Psoas muscle (tissue), 8 donors: ENCODE data around the gene TRAF2. TPM values are rescaled to one million over a fixed set of nuclear protein-coding genes. Genes with fewer than 3 reads are reported as not detected.
"Not testable (repeated sequence)": the region's sequence is repeated elsewhere in the genome, so short reads cannot be mapped to it uniquely, and the experiment has no call there.

Experiments
- ATAC-seq, 4 donors: fragments of 200-7000 bp; cut with Tn5 transposase; one replicate each; pipeline ENCODE4 v1.9.1; 2020; ENCODE audit warnings: moderate library complexity in 3 of 4, mild to moderate bottlenecking in 2 of 4
- DNase-seq, 2 donors: peaks; one replicate each; pipeline ENCODE4 v3.0.0-alpha.2; 2020
- H3K27ac ChIP-seq: fragments of 200-600 bp; one replicate; pipeline ENCODE4 v1.8.0; 2022
- H3K27me3 ChIP-seq, 3 donors: fragments of 200-600 bp in 1 of 3; one replicate each; pipeline versions ENCODE4 v1.6.1 to v1.8.0; 2013 to 2022; ENCODE audit warnings: low read length in 2 of 3, mild to moderate bottlenecking in 2 of 3, moderate library complexity in 1 of 3; ENCODE audit not compliant: insufficient read depth in 3 of 3
- H3K36me3 ChIP-seq, 2 donors: fragments of 200-600 bp in 1 of 2; one replicate each; pipeline versions ENCODE4 v1.6.1 to v1.8.0; 2013 to 2022; ENCODE audit warnings: low read depth in 1 of 2, mild to moderate bottlenecking in 1 of 2, moderate library complexity in 1 of 2; ENCODE audit not compliant: insufficient read depth in 1 of 2
- H3K4me1 ChIP-seq: fragments of 200-600 bp; one replicate; pipeline ENCODE4 v1.8.0; 2022
- H3K4me3 ChIP-seq: fragments of 200-600 bp; one replicate; pipeline ENCODE4 v1.8.0; 2022; ENCODE audit warnings: mild to moderate bottlenecking
- H3K9me3 ChIP-seq: fragments of 200-600 bp; one replicate; pipeline ENCODE4 v1.8.0; 2022
- WGBS, 3 donors: extraction: QIAGEN DNeasy Blood & Tissue Kit; methylation state at CpG; one replicate each; pipeline versions ENCODE4 v1.1.6 to v1.1.7; 2013; 5-methylcytosine and 5-hydroxymethylcytosine counted together
- intact Hi-C, 2 donors: fragments of 100-400 bp; cut with DNase I; formaldehyde crosslinking; loops; one replicate each; pipeline versions ENCODE4 v1.11.0 to v1.14.2; 2022
- polyA plus RNA-seq, 3 donors: library from polyadenylated mRNA; stranded (reverse); fragments of 200-250 nt; gene quantifications; one replicate each; pipeline ENCODE4 v1.2.3, GENCODE V29; 2013
- total RNA-seq, 4 donors: library from RNA; stranded (reverse); fragmentation: NEBNext Ultra II Directional in 2 of 4; extraction: Animal tissue kit (Norgen Biotek cat#: 25700) in 2 of 4; gene quantifications; one replicate each; pipeline versions ENCODE4 v1.2.1 to v1.2.4, GENCODE V29; 2021 to 2023
- TF ChIP-seq, protein P1 (sequence below): fragments of 200-600 bp; IDR thresholded peaks from one replicate; pipeline ENCODE4 v1.8.0; 2022; ENCODE audit warnings: antibody characterized with exemption
- donor health status: healthy with polysubstance abuse.
- donor health status: DM: no; HTN: no; CAD: no; lungs with moderate emphysema.
- donor health status: Bipolar disorder and iron deficiency.
- donor health status: healthy.
- donor health status: DM: yes; HTN: yes; CAD: no.
- donor health status: DM: no; HTN: no; CAD: no.
- donor health status: DM: no; HTN: no; CAD: no.
- donor health status: DM: yes; HTN: yes; CAD: no.

The TRAF2 gene
- total and polyA plus RNA-seq, 7 donors = 5.4 to 15.9 (median 10.3) TPM

DNA sequence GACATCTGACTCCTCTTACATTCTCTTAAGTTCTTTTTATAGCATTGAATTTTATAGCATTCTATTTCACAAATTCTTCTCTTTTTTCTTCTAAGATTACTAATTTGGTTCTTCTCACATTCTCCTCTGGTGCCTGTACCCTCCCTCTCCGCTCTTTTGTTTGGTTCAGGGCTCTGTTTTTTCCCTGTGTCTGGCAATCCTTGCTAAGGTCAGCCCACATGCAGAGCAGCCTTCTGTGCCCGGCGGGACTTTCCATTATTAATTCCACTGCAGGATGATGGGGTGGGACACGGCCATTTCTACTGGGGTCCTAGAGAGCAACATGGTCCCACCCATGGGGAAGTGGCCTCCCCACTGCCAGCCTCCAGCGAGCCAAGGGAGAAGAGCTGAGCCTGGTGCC is 9.8 kb upstream of the TRAF2 start:
- DNase-seq (no peak), ATAC-seq (no peak)
- no peaks in the 10 kb centered on the region for H3K27me3 ChIP-seq
- no peaks in the 10 kb centered on the region for H3K36me3 ChIP-seq
- no peaks in the 10 kb centered on the region for H3K4me1 ChIP-seq
- no peak overlapping the region for H3K27ac ChIP-seq
- H3K9me3 ChIP-seq = no peaks in the 10 kb centered on the region
- intact Hi-C loops = no loop called here
- TF ChIP-seq, protein P1, sequence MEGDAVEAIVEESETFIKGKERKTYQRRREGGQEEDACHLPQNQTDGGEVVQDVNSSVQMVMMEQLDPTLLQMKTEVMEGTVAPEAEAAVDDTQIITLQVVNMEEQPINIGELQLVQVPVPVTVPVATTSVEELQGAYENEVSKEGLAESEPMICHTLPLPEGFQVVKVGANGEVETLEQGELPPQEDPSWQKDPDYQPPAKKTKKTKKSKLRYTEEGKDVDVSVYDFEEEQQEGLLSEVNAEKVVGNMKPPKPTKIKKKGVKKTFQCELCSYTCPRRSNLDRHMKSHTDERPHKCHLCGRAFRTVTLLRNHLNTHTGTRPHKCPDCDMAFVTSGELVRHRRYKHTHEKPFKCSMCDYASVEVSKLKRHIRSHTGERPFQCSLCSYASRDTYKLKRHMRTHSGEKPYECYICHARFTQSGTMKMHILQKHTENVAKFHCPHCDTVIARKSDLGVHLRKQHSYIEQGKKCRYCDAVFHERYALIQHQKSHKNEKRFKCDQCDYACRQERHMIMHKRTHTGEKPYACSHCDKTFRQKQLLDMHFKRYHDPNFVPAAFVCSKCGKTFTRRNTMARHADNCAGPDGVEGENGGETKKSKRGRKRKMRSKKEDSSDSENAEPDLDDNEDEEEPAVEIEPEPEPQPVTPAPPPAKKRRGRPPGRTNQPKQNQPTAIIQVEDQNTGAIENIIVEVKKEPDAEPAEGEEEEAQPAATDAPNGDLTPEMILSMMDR = no peak
- 79 to 86% (median 85%) methylated on average over 5 of the region's 5 CpGs for WGBS, 3 donors
- no peak overlapping the region for H3K4me3 ChIP-seq

DNA sequence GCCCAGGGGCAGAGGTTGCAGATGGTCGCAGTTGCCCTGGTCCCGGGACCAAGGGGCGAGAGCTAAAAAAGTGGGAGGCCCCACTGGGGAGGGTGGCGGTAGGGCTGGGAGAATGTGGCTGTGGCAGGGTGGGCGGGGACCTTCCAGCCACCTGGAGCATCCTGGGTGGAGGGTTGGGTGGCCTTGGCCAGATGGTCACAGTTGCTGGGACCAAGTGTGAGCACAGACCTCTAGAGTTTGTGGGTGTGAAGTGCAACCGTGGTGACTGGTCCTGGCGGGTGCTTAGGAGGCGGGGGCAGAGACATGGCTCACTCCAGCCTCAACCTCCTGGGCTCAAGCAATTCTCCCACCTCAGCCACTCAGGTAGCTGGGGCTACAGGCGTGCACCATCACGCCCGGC is 5.7 kb upstream of the TRAF2 start:
- WGBS, 3 donors = 78 to 80% (median 80%) methylated on average over 9 to 11 of the region's 11 CpGs
- intact Hi-C loops = no loop called here
- H3K4me3 ChIP-seq = no peak overlapping the region
- no peaks in the 10 kb centered on the region for H3K9me3 ChIP-seq
- no peak for DNase-seq
- no peak overlapping the region for H3K27ac ChIP-seq
- no peak for ATAC-seq
- no peaks in the 10 kb centered on the region for H3K36me3 ChIP-seq
- TF ChIP-seq, protein P1 = no peak
- no peaks in the 10 kb centered on the region for H3K27me3 ChIP-seq
- peaks cover 8% of the 10 kb centered on the region for H3K4me1 ChIP-seq

DNA sequence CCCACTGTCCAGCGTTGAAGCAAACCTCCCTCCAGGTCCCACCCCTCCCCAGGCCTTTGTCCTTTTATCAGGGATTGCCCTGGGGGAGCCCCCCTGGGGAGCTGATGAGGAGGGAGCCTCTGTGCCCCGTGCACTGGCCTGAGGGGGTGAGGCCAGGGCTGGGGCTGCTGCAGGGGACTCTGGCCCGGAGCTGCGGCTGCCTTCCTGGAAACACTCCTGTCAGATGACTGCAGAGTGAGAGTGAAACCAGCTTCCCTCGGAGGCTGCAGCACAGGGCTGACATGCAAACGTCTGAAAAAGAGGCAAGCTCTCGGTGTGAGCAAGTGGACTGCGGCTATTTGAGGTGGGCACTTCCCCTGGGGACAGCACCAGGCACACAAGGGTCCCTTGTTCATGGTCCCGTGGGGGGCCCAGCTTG is 4.6 kb upstream of the TRAF2 start:
- no peaks in the 10 kb centered on the region for H3K27me3 ChIP-seq
- H3K4me1 ChIP-seq = peaks cover 11% of the 10 kb centered on the region
- H3K9me3 ChIP-seq = no peaks in the 10 kb centered on the region
- 27 to 38% (median 30%) methylated on average over 9 of the region's 9 CpGs for WGBS, 3 donors
- no peak overlapping the region for H3K27ac ChIP-seq
- H3K36me3 ChIP-seq = no peaks in the 10 kb centered on the region
- TF ChIP-seq, protein P1 = no peak
- no peak overlapping the region for H3K4me3 ChIP-seq
- intact Hi-C loops = no loop called here
- ATAC-seq (no peak), DNase-seq (no peak)

DNA sequence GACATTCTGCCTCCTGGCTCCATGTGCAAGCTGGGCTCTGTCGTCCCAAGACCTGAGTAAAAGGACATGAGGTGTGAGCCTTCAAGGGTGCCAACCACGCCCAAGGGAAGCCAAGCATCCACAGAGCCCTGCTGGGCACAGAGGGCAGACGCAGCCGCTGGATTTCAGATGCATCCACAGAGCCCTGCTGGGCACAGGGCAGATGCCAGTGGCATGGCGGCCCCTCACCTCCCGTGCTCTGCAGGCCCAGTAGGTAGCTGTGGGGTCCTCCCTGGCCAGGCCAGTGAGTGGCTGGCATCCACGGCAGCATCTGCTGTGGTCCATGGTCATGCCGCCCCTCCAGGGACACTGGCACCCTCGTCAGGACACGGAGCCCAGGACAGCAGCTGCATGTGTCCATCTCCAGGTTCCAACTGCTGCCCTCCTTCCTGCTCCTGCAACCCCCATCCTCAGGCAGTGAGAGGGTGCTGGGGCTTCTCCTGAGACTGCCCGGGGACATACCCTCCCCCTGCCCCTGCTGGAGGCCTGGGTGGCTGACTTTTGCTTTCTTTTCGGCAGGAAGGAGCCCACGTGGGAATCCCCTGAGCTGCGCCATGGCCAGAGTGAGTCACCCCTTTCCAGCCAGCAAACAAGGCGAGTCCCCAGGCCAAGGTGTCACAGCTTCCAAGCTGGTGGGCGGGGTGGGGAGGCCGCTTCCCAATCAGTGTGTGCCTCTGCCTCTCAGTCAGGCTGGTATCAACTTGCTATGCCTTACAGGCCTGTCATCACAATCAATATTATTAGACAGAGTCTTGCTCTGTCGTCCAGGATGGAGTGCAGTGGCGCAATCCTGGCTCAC is 4.0 kb upstream of the TRAF2 start:
- Histone ChIP-seq H3K27ac (peak overlapping the region; percentile 41), H3K9me3 (no peaks in the 10 kb centered on the region), H3K4me1 (peaks cover 13% of the 10 kb centered on the region), H3K27me3 (no peaks in the 10 kb centered on the region), H3K4me3 (peak overlapping the region; percentile 36), H3K36me3 (no peaks in the 10 kb centered on the region)
- DNase-seq = peak; percentile 73 to 82
- TF ChIP-seq, protein P1 = no peak
- peak in 3 of 4 donors; percentile 30 to 68 (median 33) for ATAC-seq
- intact Hi-C loops = no loop called here
- WGBS, 3 donors = 37 to 51% (median 39%) methylated on average over 15 to 19 of the region's 19 CpGs

DNA sequence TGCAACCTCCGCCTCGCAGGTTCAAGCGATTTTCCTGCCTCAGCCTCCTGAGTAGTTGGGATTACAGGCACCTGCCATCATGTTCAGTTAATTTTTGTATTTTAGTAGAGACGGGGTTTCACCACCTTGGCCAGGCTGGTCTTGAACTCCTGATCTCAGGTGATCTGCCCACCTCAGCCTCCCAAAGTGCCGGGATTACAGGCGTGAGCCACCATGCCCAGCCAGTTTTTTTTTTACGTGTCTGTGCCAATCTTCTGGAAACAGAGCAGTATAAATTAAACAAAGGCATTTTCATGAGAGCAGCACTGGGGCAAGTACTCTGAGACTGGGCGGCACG is 3.4 kb upstream of the TRAF2 start:
- H3K4me1 ChIP-seq = peaks cover 19% of the 10 kb centered on the region
- H3K36me3 ChIP-seq, intact Hi-C loops, DNase-seq, H3K9me3 ChIP-seq, H3K27me3 ChIP-seq, ATAC-seq, H3K4me3 ChIP-seq: not testable (repeated sequence)
- 74 to 91% (median 75%) methylated on average over 9 of the region's 9 CpGs for WGBS, 3 donors
- peak overlapping the region; percentile 41 for H3K27ac ChIP-seq

DNA sequence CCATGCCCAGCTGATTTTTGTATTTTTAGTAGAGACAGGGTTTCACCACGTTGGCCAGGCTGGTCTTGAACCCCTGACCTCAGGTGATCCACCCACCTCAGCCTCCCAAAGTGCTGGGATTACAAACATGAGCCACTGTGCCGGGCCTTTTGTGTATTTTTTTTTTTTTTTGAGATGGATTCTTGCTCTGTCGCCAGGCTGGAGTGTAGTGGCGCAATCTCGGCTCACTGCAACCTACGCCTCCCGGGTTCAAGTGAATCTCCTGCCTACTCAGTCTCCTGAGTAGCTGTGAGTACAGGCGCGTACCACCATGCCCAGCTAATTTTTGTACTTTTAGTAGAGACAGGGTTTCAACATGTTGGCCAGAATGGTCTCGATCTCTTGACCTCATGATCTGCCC is 2.6 kb upstream of the TRAF2 start:
- H3K27ac ChIP-seq, DNase-seq, H3K4me3 ChIP-seq, H3K27me3 ChIP-seq, H3K36me3 ChIP-seq, ATAC-seq, intact Hi-C loops, H3K9me3 ChIP-seq: not testable (repeated sequence)
- H3K4me1 ChIP-seq = peaks cover 20% of the 10 kb centered on the region
- WGBS, 3 donors = 85 to 88% (median 88%) methylated on average over 10 of the region's 10 CpGs
